GM21526 (cell line): ENCODE data around the gene SNX20.

Experiments used
- ATAC-seq: cut with Tn5 transposase; IDR thresholded peaks from one replicate; pipeline ENCODE4 v1.9.1; 2021; ENCODE audit warnings: moderate library complexity; ENCODE audit not compliant: unreplicated experiment, low FRiP score

SNX20 gene

DNA sequence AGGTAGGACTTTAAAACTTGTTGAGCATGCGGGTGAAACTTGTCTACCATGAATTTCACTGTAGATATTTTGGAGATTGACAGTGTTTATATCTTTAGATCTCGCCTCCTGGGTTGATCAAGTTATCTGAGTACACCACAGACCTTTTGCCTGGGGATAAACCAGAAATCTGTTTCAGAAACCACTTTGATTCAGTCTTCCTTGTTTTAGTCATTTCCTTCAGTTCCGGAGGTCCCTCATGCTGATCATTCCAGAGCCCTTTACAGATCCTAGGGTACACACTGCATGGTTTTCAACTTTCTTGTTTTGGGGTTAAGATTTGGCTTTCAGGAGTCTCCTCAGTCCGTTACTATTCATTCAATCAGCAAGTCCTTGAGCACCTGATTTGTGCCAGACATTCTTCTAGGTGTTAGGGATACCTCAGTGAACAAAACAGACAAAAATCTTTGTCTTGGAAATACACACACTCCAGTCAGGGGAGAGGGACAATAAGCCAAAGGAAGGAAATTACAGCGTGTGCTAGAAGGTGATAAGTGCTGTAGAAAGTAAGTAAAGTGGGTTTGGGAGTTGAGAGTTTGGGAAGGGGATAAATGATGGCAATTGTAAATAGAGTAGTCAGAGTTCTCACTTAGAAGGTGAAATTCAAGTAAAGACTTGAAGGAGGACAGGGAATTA is 24.5 kb upstream of the SNX20 start:
- no peak for ATAC-seq

DNA sequence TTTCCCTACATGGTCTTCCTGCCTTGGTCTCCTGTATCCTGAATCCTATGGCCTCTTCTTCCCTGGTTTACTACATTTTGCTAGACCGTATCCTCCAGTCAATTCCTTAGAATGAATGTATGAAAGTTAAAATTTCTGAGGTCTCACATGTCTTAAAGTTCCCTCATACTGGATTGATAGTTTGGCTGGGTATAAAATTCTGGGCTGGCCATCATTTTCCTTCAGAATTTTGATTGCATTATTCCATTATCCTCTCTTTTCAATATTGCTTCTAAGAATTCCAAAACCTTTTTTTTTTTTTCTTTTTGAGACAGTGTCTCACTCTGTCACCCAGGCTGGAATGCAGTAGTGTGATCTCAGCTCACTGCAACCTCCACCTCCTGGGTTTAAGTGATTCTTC is 23.1 kb upstream of the SNX20 start:
- ATAC-seq, result no peak

- ATAC-seq, result no peak
These were observed 21.6 kb upstream of the SNX20 start for GRCh38 chr16:50702725-50703124.

DNA sequence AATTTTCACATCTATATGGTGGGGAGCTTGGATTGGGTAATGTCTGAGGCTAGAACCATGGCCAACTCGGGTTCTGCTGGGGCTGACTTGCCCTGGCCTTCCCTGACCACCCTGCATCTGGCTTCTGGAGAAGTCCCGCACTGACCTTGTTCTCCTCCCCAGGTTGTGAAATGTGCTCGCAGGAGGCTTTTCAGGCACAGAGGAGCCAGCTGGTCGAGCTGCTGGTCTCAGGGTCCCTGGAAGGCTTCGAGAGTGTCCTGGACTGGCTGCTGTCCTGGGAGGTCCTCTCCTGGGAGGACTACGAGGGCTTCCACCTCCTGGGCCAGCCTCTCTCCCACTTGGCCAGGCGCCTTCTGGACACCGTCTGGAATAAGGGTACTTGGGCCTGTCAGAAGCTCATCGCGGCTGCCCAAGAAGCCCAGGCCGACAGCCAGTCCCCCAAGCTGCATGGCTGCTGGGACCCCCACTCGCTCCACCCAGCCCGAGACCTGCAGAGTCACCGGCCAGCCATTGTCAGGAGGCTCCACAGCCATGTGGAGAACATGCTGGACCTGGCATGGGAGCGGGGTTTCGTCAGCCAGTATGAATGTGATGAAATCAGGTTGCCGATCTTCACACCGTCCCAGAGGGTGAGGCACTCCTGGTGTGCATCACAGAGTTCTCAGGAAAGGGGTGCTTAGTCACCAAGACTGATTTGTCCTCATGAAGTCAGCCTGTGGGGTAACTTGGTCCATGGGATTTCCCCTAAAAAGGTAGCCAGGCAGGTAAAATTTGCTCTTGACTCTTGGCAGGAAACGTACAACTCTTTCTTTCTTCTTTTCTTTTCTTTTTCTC is 18.4 kb upstream of the SNX20 start:
- no peak for ATAC-seq

- peak; percentile 47 for ATAC-seq
These were observed 17.0 kb upstream of the SNX20 start for GRCh38 chr16:50697881-50698767.

GRCh38 chr16:50697421-50697715 is 16.3 kb upstream of the SNX20 start:
- no peak for ATAC-seq

DNA sequence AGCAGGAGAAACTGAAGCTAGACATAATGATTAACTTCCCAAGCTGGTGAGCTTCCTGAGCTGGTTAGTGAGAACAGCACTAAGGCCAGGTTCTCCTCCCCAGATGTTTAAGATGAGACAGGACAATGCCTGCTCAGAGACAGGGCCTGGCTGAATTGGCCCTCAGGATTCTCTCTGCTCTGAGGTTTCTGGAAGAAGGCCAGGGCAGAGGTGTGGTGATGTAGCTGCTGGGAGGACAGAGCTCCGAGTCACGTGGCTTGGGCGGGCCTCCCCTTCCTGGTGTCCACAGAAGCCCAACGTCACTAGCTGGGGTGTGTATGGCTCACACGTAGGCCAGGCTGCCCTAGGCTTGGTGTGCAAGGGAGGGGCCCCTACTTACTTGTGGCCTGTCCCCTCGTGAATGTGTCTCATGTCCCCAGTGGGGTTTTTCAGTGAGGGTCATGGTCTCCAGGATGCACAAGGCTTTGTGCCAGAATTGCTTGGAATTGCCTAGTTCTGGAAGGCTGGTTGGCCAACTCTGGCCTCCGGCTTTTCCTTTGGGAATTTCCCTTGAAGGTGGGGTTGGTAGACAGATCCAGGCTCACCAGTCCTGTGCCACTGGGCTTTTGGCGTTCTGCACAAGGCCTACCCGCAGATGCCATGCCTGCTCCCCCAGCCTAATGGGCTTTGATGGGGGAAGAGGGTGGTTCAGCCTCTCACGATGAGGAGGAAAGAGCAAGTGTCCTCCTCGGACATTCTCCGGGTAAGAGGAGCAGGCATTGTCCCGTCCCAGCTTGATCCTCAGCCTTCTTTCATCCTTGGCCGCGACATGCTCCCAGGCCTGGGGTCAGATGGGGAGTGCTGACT is 15.7 kb upstream of the SNX20 start:
- ATAC-seq, result no peak

GRCh38 chr16:50696126-50696525 is 15.0 kb upstream of the SNX20 start:
- no peak for ATAC-seq

GRCh38 chr16:50695017-50696000 is 14.2 kb upstream of the SNX20 start:
- ATAC-seq, result no peak

DNA sequence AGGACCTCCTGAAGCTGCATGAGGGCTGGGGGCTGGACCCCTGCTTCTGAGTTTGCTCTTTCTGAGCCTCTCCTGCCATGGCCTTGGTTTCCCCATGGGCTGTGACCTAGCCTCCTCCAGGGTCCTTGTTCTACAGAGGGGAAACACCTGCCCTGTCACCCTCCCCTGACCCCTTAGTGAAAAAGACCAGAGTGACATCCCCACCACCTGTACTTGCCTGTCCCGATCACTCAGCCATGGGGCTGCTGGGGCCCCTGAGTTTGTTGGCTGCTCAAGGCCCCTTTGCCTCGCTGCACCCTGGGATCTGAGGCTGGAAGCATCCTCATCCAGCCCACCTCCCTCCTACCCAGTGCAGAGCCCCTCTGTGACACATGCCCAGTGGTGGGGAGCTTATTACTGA is 13.1 kb upstream of the SNX20 start:
- no peak for ATAC-seq

DNA sequence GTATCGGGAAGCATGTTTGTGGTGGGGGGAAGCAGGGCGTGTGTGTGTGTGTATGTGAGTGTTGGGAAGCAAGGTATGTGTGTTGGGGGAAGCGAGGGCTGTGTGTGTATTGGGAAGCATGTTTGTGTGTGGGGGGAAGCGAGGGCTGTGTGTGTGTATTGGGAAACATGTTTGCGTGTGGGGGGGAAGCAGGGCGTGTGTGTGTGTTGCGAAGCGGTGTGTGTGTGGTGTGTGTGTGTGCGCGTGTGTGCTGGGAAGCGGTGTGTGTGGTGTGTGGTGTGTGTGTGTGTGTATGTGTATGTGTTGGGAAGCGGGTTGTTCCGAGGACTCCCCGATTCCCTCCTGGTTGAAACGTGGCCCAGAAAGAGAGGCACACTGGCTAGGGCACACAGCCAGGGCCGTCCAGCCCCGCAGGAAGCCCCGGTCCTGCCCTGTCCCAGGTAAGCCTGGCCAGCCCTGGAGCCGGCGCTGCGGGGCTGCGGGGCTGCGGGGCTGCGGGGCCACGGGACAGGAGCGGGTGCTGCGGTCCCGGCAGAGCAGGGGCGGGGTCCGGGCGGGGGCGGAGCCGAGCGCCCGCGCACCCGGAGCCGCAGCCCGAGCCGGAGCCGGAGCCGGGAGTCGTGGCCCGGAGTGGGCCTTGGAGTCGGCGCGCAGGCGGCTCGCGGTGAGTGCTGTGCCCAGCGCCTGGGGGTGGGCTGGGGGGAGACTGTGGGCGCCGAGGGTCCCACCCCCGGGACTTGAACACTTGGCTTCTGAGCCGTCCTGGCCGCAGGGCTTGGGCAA is 12.1 kb upstream of the SNX20 start, which contains the start of gene NOD2:
Gene NOD2 (plus strand): TSS at position 608 of the 783 bp plus-strand sequence. CDS start 5,890 bp downstream, outside the sequence.
- ATAC-seq, result no peak

GRCh38 chr16:50692644-50692998 is 11.5 kb upstream of the SNX20 start:
- ATAC-seq, result no peak

GRCh38 chr16:50690177-50690576 is 9.1 kb upstream of the SNX20 start:
- no peak for ATAC-seq

GRCh38 chr16:50688867-50689266 is 7.8 kb upstream of the SNX20 start:
- ATAC-seq, result no peak

DNA sequence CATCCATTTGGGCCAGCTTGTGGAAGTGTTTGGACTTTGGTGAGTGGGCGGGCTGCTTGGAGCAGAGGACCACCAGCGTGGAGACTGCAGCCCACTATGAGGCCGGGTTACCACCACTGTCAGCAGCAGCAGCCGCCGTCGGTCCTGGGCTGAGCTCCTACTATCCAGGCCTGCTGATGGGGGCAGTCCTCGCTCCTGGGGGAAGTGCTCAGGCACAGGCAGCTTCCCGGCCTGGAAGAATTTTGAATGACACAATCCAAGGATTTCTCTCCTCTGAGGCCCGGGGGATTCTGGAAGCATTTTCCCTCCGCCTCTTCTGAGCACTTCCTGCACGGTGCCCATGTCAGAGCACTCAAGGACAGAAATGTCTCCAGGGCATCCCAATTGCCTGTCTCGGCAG is 7.0 kb upstream of the SNX20 start:
- ATAC-seq, result no peak

DNA sequence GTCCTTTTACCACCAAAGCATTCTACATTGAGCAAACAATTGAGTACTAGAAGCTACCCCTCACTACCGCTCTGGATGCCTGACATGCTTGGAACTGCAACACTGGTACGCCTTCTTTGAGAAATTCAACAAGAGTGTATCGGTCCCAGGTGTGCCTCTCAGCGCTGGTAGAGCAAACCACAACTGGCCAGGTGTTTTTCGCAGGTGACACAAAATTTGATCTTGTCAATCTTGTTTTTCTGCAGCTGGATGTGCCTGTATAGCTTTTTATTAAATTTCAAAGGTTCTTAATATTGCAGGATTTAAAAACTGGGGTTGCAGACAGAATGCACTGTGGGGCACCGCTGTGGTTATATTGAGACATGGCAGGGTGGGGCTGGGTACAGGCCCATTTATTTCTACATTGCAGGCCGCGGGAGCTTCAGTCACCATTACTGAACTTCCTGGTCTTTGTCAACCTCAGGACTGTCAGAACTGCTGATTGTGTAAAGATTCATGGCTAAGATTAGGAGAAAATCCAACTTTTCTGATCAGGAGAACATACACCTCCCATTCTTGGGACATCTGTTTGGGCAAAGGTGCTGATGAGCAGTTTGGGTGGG is 4.5 kb upstream of the SNX20 start:
- ATAC-seq, result no peak

- no peak for ATAC-seq
These were observed 3.8 kb upstream of the SNX20 start for GRCh38 chr16:50684823-50685461.
